IMR-90 (cell line): ENCODE measurements around the gene GMCL2. TPM values are rescaled to one million over a fixed set of nuclear protein-coding genes. Genes with fewer than 3 reads are reported as not detected.

ENCODE experiments used
- MAZ ChIP-seq: IDR thresholded peaks from 2 replicates; pipeline ENCODE4 v1.6.1; 2012; ENCODE audit warnings: low read depth, mild to moderate bottlenecking, low read length, improper control_type of control experiment, moderate library complexity, borderline replicate concordance
- MXI1 ChIP-seq: IDR thresholded peaks from 2 replicates; pipeline ENCODE4 v1.6.1; 2012; ENCODE audit warnings: low read depth, mild to moderate bottlenecking, low read length, moderate library complexity, borderline replicate concordance
- POLR2A ChIP-seq: IDR thresholded peaks from 2 replicates; pipeline ENCODE4 v1.6.1; 2012; ENCODE audit warnings: mild to moderate bottlenecking, low read depth, low read length
- RCOR1 ChIP-seq: IDR thresholded peaks from 2 replicates; pipeline ENCODE4 v1.6.1; 2012; ENCODE audit warnings: mild to moderate bottlenecking, low read length, improper control_type of control experiment; ENCODE audit not compliant: insufficient replicate concordance
- polyA plus RNA-seq, 3 experiments: library from polyadenylated mRNA; depleted of rRNA; stranded (reverse); fragments of >200 nt; gene quantifications; 2 replicates each; pipeline ENCODE4 v1.2.3, GENCODE V29; 2012; ENCODE audit warnings: low replicate concordance in 1 of 3
- total RNA-seq: library from RNA; depleted of rRNA; stranded (reverse); fragments of >200 nt; gene quantifications from 2 replicates; pipeline ENCODE4 v1.2.3, GENCODE V29; 2012

The GMCL2 gene
- total and polyA plus RNA-seq, 2 of the 4 experiments (the other 2 are of a cell fraction), result not detected

- TF ChIP-seq MXI1, result no peak
- no peak for TF ChIP-seq POLR2A
- TF ChIP-seq RCOR1, result no peak
- no peak for TF ChIP-seq MAZ
These were observed 34.4 kb downstream of the GMCL2 start (continued) for GRCh38 chr5:178152491-178153444.
